Stimulated activated CD8-positive, alpha-beta memory T cell treated with anti-CD3 and anti-CD28 coated beads, Interleukin-4, amount 100 ng/mL, for 1 hour (primary cell): ENCODE results near the gene OR52E5.

Source experiments
- DNase-seq, 2 donors: peaks; one replicate each; pipeline ENCODE4 v3.0.0-alpha.2; 2020; ENCODE audit warnings: low read depth in 2 of 2, low spot score in 1 of 2

OR52E5 gene

GRCh38 chr11:5932671-5933070 lies 39.7 kb downstream of the OR52E5 start:
- DNase-seq: no peak

- no peak for DNase-seq
These were observed 40.1 kb downstream of the OR52E5 start for GRCh38 chr11:5933116-5933515.

GRCh38 chr11:5937868-5938602 lies 45.0 kb downstream of the OR52E5 start:
- DNase-seq: no peak

- no peak for DNase-seq
These were observed 45.6 kb downstream of the OR52E5 start for GRCh38 chr11:5938603-5938965.

- no peak for DNase-seq
These were observed 47.7 kb downstream of the OR52E5 start for GRCh38 chr11:5940748-5941147.

- DNase-seq: no peak
These were observed 48.9 kb downstream of the OR52E5 start, which contains the start of gene OR56A3 for GRCh38 chr11:5941951-5942350. TSS of gene OR56A3 (plus strand) at chr11:5942251. CDS start at chr11:5947347, 5,096 bp downstream.
